GM18498 (cell line): ENCODE measurements around the gene ARHGEF17.

Experiments
- ATAC-seq: cut with Tn5 transposase; IDR thresholded peaks from one replicate; pipeline ENCODE4 v1.9.1; 2021; ENCODE audit warnings: mild to moderate bottlenecking, moderate library complexity; ENCODE audit not compliant: unreplicated experiment

ARHGEF17 gene

DNA sequence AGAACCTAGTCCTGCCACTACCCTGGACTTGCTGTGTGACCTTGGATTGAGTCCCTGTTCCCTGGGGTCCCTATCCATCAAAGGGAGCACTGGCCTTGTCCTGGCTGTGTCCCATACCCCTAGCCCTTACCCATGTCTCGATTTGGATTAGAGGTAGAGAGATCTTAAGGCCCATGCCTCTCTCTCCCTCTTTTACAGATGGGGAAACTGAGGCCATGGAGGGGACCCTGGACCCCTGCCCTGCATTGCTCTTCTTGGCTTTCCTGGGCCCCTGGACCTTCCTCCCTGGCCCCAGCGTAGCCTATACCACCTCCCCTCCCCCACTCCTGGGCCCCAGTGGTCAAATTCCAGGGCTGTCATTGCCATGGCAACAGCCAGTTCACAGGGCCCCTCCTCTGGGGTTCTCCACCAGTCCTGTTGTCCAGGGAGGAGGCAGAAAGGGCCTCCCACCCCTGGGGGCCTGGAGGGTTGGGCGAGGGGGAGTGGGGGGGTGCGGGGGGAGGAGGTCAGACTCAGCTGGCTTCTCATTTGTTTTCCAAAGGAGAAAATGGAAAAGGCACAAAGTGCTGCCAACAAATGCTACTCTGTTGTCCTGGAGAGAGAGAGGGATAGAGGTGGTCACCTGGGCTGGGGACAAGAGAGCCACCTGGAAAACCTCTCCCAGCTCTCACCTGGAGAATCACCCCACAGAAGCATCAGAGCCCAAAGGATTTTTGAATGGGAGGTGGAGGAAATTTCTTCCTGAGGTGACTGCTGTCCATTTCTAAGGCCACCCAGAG, 23.3 kb downstream of the ARHGEF17 start:
- no peak for ATAC-seq

DNA sequence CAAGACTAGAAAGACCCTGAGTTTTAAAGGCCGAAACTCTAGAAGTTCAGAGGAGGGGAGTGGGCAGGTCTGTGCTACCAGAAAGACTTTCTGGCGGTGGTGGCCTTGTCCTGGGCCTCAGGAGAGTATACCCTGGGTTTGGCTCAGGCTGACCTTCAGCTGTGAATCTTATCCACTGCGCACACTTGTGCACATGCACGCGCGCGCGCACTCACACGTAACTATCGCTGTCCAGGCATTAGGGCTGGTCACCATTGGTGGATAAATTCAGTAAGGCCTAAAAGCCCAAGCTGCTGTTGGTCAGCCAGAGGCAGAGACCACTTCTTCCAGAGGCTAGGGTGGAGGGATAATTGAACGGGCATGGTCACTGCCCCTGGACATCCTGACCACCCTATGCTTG, 25.1 kb downstream of the ARHGEF17 start:
- ATAC-seq, result no peak

DNA sequence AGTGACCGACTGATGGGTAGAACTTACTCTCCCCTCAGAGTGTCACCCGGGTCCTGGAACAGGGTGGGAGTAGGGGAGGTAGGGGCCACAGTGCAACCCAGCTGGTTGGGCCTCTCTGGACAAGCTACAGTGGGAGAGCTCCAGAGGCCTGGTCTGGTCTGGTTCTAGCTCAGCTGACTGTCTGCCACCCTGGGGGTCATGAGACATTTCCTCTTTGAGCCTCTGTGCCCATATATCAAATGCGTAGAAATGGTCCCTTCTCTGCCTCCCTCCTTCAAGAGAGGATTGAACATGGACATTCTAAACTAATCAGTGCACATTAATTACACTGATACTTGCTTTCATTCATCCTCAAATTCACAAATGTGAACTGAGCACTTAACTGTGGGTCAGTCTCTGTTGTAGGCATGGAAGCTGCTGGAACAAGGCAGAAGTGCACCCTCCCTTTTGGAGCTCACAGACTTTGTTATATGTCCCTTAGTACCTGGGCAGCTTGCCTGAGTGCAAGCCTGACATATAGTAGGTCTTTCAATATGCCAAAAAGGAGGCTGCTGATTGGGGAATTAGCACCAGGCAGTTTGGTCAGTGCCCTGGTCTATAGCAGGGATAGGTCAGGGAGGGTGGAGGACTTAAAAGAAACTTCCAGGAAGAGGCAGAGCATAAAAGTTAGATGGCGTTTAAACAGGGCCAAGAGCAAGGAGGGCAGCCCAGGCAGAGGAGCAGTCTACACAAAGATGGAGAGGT, 25.7 kb downstream of the ARHGEF17 start:
- no peak for ATAC-seq

DNA sequence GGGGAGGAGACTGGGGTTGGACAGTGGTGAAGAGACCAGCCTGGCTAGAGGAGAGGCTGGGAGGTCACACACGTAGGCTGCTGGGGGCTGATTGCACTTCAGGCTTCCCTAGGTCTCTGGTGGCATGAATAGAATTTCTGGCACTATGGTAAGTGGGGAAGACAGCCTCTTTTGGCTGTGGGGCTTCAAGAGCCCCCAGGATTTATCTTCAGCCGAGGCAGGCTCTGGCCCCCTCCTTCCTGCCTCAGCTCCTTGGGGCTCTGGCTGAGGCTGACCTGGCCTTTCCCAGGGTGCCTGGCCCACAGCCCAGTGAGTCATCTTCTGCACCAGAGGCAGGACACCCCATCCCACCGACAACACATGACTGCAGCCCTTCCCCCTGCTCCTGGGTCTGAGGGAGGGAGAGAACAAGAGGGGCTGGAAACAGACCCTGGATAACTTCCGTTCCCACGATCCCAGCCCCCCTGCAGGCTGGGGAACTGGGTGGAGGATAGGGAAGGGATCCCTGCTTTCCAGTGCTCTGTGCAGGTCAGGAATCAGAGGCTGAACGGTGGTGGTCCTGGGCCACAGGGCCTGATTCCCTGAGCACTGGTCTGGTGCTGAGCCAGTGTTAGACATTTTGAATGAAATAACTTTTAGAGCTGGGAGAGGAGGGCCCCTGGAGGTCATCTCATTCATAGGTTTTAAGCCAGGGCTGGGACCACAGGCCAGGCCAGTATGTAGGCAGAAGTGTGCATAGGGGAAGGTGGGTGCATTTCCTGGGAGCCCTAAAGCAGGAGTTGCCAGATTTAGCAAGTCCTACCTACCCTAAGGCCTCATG, 26.5 kb downstream of the ARHGEF17 start:
- ATAC-seq, result no peak

DNA sequence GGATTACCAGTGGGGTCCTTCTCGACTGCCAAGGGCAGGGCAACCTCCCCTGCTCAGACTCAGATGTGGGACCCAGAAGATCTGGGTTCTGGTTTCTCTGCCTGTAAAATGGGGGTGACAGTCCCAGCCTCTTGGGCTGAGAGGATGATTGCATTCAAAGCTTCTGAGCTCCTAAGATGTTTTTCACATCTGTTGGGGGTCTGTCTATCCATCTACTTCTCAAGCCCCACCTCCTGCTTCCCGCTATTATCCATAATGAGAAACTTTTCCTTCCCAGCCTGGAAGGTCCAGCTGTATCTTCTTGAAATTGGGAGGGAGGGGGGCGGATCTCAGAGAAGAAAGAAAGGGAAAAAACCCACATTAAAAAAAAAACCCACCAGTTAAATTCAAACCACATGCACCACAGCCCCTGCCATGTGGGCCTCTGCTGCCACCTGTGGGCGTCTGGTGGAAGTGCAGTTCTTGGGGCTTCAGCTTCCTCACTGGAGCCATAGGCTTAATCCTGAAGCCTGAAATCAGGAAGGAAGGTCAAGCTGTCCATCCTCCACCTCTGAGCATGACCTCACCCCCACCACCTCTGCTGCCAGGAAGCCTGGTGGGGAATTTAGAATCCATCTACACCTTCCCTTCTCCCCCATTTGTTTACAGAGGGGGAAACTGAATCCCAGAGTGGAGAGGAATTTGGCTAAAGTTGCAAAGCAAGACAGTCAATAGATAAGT, 27.3 kb downstream of the ARHGEF17 start:
- ATAC-seq, result no peak

DNA sequence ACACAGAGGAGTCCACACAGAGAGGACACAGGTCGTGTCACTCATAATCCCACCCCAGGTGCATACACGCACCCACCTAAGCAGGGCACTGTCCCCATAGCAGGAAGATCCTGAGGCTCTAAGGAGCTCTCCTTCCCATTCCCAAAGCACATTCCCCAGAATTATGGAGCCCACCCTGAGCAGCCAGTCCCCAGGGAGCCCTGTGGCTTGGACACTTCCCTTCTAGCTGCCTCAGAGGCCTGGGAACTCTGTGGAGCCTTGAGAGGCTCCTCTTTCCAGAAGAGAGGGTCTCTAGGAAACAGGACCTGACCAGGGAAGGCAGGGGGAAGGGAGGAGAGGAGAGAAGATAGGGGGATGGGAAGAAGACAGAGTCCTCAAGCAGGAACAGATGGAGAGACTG, 29.8 kb downstream of the ARHGEF17 start:
- ATAC-seq, result no peak

DNA sequence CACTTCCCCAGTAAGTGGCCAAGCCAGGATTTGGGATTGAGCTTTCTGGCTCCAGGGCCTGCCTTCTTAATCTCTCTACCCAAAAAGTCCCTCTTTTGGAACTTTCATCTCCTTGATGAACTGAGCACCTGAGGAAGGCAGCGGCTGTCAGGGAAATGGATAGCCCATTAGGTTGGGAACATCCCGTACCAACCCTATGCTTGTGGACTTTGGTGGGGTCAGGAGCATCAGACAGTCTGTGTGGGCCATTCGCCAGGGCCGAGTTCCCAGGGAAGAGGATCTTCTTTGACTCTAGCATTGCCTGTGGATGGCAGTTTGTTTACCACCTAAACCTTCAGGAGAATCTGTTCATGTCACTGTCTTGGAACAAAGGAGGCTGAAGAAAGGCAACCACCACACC, 30.2 kb downstream of the ARHGEF17 start:
- no peak for ATAC-seq

DNA sequence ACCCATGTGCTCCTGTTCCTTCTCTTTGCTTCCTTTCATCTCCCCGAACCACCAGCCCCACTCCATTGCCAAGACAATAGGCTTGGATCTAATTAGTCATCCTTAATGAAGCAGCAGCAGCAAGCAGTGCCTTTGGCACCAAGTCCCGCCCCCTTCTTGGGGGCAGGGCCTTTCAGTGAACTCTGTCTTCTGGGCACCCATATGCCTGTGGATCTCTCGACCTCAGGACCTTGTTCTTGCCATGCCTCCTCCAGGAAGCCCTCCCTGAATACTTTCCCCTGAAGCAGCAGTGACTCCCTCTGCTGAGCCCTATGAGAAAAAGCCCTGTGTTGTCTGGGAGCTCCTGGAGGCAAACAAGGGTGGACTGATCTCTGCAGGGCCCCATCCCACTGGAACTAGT, 32.1 kb downstream of the ARHGEF17 start:
- ATAC-seq, result no peak

DNA sequence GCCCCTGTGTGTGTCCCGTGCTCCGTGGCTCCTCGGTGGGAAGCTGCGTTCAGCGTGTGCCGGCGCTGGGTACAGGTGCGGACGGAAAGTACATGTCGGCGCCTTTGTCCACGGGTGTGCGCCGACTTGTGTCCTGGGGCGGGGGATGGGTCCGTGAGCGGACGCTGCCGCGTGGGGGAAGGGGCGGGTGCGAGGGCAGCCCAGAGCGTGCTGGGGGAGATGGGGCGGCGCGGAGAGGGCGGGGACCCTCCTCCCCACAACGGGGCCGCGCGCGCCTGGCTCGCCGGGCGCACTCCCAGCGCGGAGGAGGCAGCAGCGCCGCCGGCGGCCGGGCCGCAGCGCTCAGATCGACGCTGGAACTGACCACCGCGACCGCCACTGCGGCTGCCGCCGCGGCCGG, 34.6 kb downstream of the ARHGEF17 start:
- ATAC-seq, result no peak

DNA sequence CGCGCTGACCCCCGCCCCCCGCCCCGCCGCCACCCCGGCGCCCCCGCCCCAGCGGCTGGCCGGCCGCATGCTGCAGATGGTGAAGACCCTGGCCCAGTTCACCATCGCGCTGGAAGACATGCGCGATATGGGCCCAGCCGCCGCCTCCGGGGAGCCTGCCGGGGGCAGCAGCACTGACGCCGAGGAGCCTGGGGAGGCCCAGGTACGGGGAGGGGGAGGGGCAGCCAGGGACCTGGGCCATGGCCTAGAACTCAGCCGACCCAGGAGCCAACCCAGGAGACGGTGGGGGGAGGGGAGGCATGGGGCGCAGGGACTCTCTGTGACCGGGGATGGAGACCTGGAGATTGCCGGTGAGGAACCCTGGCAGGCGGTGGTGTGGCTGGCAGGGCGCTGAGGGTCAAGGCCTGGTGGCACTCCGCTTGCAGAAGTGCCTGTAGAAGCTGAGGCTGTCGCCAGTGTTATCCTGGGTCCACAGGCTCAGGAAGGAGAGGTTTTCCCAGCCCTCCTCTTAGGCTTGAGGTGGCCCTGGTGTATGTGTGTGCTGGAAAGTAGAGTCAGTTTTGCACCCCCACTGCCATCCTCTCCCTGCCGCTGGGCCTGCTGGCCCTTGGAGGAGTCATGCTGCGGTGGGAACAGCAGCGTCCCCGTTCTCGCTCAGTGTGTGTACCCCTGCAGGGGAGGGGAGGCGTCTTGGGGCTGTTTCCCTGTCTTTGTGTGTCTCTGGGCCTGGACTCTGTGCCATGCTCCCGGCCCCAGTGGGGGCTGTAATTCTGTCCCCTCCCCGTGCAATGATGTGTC, 35.2 kb downstream of the ARHGEF17 start:
- ATAC-seq, result no peak

DNA sequence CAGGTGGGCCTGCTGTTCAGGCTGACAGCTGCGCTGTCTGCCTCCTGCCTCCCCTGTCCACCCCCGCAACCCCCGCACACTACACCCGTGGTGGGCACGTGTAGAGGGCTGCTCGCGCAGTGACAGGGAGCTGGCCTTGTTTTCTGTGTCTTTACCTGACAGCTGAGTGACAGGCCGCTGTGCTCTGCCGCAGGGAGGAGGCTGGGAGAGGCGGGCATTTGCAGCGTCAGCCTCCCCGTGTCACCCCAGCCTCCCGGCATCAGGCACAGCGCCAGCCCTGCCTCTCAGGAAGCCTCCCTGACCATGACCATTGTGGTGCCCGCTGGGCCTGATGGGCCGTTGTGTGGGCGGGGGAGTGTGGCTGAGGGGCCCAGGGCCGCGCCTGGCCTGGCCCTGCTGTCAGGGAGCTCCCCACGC, 36.1 kb downstream of the ARHGEF17 start:
- ATAC-seq, result no peak

DNA sequence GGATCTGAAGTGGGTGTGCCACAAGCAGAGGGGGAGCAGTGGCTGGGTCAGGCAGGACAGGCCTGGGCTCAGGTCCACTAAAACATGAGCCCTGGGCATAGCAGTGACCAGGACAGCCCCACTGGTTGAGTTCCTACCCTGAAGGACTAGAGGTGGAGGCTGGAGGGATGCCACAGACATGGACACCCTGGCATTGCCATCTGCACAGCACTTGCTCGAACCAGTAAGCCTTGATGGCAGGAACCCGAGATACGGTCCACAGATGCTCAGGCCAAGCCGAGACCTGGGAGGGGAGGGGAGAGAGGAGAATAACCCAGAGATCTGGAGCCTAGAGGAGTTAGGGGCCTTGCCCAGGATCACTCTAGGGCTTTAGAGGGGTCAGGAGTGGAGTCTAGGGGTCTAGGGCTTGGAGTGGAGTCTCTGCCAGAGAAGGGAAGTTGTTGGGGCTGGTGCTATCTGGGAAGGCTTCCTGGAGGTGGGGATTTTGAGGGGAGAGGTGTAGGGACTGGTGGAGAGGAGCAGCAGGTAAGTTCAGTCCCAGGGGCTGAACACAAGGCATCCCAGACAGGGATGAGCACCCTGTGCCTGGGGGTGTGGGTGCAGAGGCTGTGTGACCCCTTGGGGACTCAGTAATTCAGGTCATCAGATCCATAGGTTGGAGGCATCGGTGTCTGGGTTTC, 37.5 kb downstream of the ARHGEF17 start:
- no peak for ATAC-seq

DNA sequence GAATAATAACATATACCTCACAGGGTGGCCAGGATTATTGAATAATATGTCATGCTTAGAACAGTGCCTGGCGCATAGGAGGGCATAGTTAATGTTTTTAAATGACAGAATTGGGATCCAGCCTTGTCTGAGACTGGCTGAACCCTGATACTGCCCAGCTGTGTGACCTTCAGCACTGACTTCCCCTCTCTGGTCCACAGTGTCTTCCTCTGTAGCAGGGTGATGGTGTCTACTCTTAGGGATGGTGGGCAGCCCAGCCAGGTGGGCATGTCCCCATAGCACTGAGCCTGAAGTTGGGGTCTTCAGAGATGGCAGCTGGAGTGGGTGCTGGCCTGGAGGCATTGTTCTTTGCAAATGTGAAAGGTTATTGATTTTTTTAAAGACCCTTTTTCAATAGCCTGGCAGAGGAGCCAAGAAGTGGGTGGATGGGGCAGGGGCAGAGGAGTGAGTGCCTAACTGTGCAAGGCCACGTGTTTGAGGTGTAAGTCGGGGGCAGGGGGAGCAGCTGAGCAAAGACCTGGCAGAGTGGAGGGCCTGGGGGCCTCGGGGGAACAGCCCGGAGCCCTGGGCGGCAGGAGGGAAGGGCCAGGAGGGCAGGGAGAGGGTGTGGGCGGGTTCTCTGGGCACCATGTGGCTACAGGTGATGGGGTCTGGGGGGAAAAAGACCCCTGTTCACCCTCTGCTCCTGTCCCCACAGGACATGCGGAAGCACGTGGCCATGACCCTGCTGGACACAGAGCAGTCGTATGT, 38.3 kb downstream of the ARHGEF17 start:
- no peak for ATAC-seq

DNA sequence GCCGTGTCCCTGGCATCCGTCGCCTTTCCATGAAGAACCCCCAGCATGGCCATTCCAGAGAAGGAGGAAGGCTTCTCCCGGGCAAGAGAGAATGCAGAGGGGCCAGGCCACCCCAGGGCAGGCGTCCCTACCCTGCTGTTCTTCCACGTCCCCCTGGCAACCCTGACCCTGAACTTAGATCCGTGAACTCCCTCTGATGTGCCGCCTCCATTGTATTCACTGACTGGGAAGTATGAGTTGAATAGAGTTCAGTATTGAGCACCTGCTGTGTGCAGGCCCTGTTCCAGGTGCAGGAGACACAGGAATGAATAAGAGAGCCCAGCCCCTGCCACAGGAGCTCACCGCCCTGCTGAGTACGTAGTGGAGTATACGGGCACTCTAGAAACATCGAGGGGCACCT, 39.0 kb downstream of the ARHGEF17 start:
- ATAC-seq, result no peak

DNA sequence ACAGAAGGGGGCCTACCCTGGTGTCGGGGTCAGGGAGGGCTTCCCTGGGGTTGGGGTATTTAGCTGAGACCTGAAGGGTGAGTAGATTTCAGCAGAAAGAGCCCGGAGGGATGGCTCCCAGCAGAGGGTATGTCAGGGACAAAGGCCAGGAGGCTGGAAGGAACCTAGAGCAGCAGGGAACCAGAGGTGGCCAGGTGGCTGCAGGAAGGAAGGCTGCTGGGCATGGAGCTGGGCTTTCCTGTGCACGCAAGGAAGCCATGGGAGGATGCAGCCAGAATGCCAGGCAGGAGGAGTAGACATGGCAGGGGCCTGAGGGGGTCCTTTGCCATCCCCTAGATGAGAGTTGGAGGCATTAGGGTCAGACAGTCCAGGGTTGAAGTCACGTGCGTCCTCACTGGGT, 40.8 kb downstream of the ARHGEF17 start:
- no peak for ATAC-seq

DNA sequence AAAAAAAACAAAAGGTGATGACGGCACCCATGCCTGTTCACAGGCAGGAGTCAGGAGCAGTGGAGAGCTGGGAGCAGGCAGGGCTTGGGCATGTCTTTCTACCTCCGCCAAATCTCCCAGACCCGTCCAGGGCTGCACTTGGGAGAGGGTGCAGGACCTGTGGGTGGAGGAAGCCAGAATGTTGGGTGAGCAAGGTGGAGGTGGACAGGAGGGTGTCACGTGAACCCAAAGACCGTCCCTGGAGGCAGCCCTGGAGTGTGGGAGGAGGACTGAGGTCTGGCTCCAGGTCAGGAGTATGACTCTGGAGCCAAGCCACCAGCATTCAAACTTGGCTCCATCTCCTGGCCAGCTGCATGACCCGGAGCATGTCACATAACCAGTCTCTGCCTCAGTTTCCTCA, 41.6 kb downstream of the ARHGEF17 start:
- no peak for ATAC-seq

DNA sequence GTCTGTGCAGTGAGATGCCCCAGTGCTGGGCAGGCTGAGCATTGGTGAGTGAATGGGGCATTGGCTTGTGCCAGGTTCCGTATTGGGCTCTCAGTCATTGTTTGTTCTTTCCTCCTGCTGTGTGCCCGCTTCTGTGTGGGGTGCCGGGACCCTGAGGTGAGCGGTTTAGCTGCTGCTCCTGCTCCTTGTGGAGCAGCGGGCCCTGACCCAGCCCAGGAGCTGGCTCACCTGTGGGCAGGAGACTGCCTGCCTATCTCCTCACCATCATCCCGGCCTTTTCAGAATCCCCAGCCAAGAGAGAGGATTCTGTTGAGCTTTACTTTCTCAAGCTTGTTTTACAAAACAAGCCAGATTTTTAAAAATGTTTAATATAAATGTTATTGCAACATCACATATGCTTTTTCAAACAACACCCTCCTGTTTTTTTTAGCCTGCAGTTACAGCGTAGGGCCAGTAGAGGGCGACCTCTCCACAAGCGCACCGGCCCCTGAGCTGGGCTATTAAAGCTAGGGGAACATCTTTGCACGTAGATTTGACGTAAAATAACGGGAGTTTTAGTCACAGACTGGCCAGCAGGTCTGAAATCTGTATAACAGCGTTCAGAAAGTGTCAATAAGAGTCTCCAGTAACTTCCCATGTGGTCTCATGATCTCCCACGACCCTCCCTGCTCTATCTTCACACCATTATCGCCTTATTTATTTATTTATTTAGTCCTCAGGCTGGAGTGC, 43.0 kb downstream of the ARHGEF17 start:
- no peak for ATAC-seq

DNA sequence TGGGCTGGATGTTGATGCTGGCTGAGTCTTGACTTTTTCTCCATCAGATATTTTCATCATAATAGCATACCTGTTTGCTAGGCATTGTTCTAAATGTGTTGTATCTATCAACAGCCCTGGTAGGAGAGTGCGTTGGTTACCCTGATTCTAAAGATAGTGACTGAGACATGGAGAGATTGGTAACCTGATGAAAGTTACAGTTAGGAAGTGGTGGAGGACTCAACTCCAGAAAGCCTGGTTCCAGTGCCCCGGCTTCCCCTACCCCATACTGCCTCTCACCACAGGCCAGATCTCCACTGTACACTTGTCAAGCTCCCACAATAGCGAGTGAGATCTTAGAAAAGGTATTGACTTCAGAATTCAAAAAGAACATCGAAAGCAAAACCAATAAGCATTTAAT, 45.3 kb downstream of the ARHGEF17 start:
- ATAC-seq, result no peak
